Measurements from ENCODE around the gene POLR3C.

GRCh38 chr1:145889722-145890121 lies 65.7 kb downstream of the POLR3C start:
- TF ChIP-seq GATA2 (IDR thresholded peaks at IDR 0.05; ENCODE audit: low read depth, low read length) (no peak), GATA3 (IDR thresholded peaks at IDR 0.05; ENCODE audit: low read depth, low read length) (no peak)

Data from SH-SY5Y (cell line).